HG03521 (cell line): ENCODE data around the gene FRY.

Experiments used
- ATAC-seq: cut with Tn5 transposase; IDR thresholded peaks from one replicate; pipeline ENCODE4 v1.9.1; 2021; ENCODE audit warnings: mild to moderate bottlenecking, moderate library complexity; ENCODE audit not compliant: unreplicated experiment

The FRY gene

DNA sequence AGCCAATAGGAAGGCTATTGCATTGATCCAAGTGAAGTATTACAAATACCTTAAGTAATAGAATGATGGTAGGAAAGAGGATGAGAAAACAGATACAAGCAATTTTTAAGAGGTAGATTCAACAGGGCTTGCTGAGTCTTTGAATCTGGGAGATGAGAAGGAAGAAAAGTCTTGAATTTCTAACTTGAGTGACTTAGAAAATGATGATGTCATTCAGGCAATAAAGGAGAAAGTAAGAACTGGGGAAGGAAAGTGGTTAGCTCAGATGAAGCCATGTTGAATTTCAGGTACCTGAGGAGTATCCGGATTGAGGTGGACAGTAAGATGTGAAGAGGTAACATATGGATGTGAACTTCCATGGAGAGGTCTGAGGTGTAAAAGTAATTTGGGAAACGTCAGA, 15.5 kb upstream of the FRY start:
- no peak for ATAC-seq

GRCh38 chr13:32016631-32017030, 14.9 kb upstream of the FRY start:
- ATAC-seq, result no peak

GRCh38 chr13:32017474-32017873, 14.1 kb upstream of the FRY start:
- no peak for ATAC-seq

DNA sequence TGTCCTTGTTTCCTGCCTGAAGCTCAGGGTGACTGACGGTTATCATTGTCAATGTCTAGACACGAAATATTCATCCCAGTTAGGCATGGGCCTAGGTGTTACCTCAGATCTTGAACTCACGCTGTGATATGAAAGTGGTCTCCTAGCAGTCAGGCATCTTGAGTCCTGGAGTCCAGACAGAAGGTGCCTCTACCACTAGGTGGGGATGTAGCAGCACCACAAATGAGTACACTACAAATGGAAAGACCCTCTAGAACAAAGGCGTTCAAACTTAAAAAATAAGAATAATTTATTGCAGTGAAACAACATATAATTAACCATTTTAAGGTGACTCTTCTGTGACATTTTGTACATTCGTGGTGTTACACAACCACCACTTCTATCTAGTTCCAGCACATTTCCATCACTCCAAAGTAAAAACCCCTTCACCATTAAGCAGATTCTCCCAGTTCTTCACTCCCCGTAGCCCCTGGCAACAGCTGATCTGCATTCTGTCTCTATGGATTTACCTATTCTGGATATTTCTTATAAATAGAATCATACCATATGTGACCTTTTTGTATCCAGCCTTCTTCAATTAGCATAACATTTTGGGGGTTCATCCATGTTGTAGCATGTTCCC, 11.9 kb upstream of the FRY start:
- ATAC-seq, result no peak

DNA sequence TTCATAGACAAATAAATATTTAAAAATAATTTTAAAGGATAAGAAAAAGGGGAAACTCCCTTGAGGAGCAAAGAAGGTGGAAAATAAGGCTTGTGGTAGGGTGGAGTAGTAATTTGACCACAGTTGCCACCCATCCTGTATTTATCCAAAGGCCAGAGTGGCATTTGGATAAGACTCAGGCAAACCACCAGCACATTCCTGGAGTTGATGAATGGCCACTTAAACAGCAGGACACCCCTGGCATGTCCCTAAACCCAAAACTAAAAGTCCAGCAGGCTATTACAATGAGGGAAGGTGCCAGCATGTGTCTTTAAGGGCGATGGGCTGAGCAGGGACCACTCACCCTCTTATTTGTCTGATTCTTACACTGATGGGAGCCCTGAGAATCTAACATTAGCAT, 9.8 kb upstream of the FRY start:
- ATAC-seq, result no peak

DNA sequence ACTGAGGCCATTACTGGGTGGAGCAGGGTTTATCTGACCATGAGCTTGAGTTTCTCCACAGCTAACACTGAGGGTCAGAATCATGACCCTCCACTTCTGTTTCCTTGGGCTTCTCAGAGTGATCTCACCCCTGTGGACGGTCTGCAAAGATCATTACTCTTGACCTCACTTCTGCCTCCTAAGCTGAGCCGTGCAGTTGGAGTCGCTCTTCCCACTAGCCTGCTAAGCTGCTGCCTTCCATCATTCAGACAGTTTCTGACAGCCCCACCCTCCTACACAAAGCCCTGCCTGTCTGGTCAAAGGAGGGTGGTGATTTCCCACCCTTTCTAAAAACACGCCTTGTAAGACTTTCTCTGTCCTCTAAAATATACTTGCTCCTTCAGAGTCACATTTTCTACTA, 9.3 kb upstream of the FRY start:
- ATAC-seq, result no peak

DNA sequence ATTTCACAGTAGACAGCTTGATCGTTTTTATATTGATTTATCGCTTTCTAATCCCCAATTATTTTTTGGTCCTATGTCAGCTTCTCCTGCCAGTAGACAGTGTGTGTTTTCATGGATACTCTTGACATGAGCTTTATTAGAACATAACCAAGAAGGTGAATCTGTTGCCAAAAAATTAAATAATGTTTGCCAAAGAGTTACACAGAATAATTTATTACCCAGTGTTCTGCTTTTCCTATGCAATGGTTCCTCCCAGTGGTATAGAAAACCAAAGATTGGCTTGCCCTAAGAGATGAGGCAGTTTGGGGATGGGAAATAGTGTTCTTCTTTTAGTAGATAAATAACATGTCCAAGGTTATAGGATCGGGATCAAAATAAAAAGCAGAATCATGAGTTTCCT, 8.5 kb upstream of the FRY start:
- no peak for ATAC-seq

DNA sequence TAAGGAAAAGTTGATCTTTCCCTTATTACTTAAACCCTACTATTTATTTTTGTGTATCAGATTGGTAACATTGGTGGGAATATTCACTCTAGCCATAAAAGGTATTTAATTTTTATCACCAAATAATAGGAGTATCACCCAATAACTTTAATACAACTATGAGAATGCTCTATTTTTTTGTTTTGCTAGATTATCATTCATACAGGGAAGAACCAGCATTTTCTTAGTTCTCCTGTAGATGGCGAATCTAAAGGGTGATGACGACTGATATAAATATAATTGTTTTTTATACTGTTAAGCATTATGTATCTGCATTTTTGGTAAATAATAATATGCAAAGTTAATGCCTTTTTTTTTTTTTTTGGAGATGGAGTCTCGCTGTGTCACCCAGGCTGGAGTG, 7.9 kb upstream of the FRY start:
- no peak for ATAC-seq

GRCh38 chr13:32024750-32025149, 6.8 kb upstream of the FRY start:
- ATAC-seq, result no peak

DNA sequence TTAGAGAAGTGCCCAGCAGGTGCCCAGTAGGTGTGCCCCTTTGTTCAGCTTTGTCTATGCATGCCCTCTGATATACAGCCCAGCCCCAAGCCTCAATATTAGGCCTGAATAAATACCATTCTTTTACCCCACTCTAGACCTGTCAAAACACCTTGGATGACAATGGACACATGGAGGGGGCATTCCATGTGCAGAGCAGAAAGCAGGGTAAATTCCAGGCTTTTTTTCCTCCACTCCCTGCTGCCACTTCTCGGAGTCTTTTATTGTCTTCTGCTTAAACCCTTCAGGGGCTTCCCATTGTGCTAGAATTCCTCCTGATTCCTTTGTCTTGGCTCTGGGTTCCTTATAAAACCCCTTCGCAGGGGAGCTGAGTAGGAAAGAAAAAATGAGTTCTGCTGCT, 5.8 kb upstream of the FRY start:
- no peak for ATAC-seq

DNA sequence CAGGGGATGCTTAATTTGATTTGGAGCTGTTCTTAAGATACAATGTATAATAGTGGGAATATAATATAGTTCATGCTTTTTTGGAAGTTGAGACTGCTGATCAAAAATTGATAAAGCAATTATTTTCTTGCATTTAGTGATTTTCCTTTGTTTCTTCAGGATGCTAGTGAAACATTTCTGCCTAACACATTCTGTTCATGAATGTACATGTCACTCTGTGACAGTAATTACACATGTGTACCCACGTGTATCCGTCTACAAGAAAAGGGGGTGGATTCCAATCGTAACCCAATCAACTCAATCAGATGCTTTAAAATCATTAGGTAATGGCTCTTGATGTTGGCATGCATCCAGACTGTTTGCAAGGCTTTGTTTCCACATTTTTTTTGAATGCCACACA, 5.0 kb upstream of the FRY start:
- ATAC-seq, result no peak

- ATAC-seq, result no peak
These were observed 2.9 kb upstream of the FRY start for GRCh38 chr13:32028711-32029110.

- ATAC-seq, result no peak
These were observed 1.9 kb upstream of the FRY start for GRCh38 chr13:32029684-32030083.

- no peak for ATAC-seq
These were observed 319 bp downstream of the FRY start for GRCh38 chr13:32031815-32032370.

GRCh38 chr13:32032759-32033158, 1.2 kb downstream of the FRY start:
- ATAC-seq, result no peak

DNA sequence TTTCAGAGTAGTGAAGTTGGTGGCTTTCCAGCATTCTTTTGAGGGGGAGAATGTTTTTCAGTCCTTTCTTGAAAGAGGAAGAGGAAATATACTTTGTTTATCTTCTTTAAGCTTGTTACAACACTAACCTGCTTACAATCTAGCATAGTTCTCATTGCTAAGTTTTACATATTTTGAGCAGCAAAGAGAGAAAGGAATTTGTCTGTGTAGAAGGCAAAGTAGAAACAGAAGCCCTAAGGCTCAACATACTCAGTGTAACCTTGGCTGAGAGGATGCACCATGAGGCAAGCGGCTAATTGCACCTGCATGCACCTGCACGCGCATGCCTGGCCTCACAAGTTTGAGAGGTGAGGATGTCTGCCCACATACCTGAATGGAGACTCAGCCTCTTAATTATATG, 2.2 kb downstream of the FRY start:
- ATAC-seq, result no peak

GRCh38 chr13:32035716-32036115, 4.1 kb downstream of the FRY start:
- ATAC-seq, result no peak

- ATAC-seq, result no peak
These were observed 4.6 kb downstream of the FRY start for GRCh38 chr13:32036126-32036695.

- ATAC-seq, result no peak
These were observed 5.2 kb downstream of the FRY start for GRCh38 chr13:32036757-32037156.

DNA sequence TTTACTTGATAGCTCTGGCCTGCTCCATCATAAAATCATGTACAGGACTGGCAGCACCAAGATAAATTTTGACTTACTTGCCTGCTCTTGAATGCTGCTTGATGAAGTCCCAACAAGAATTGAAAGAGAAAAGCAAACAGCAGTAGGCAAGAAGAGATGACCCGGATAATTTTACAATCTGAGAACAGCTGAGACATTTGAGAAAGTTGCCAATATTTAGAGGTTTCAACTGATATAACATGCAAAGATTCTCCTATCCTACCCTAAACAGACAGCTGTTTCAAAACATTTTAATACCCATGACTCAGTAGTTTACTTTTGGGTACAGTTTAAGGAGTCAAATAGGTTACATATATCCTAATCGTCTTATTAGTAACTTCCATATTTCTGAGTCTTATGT, 5.9 kb downstream of the FRY start:
- no peak for ATAC-seq

DNA sequence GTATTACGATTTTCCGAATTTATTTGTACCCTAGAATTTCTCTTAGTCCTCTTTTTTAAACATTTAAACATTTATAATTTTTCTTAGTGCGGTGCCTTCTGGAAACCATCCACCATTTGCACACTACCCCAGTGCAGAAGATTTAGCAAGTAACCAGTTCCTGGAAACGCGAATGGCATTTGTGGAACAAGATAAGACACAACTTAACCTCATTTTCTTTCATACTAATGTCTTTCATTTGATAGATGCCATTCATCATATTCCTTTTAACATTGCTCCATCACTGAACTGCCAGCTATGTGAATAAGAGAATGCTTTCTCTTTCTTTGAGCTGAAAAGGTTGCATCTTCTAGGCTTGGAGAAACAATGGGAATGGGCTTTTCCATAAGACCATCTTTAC, 6.8 kb downstream of the FRY start:
- no peak for ATAC-seq

DNA sequence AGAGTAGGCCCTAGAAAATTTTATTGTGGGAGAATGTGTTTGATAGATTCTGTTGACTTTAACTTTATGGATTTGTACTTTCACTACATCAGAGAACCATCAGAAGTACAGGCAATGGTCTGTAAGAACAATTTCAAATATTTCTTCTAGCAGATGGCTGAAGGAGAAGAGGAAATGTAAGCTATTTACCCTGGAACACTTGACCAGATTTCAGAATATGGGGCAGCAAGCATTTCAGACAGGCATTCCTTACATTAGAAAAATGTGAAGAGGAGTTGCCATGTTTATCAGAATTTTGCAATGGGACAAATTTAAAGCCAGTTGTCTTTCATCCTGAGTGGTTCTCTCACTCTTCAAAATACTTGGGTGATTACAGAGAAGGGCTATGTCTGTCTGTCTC, 7.5 kb downstream of the FRY start:
- no peak for ATAC-seq

- ATAC-seq, result no peak
These were observed 8.0 kb downstream of the FRY start for GRCh38 chr13:32039528-32039927.
